Measurements from ENCODE around the gene FOXO6.

- no peak for TF ChIP-seq ERG (CRISPR knock-in tag; IDR thresholded peaks at IDR 0.05)
- TF ChIP-seq RELA (CRISPR knock-in tag; IDR thresholded peaks at IDR 0.05; ENCODE audit: borderline replicate concordance): no peak
- TF ChIP-seq MAX (CRISPR knock-in tag; IDR thresholded peaks at IDR 0.05): no peak
- no peak for TF ChIP-seq USF2 (CRISPR knock-in tag; IDR thresholded peaks at IDR 0.05)
- TF ChIP-seq JUN (CRISPR knock-in tag; IDR thresholded peaks at IDR 0.05): no peak
- no peak for TF ChIP-seq ZSCAN18 (CRISPR knock-in tag; IDR thresholded peaks at IDR 0.05)
- no peak for TF ChIP-seq CTCF (IDR thresholded peaks at IDR 0.05)
- TF ChIP-seq ZNF121 (CRISPR knock-in tag; IDR thresholded peaks at IDR 0.05): no peak
- TF ChIP-seq NR2C2 (CRISPR knock-in tag; IDR thresholded peaks at IDR 0.05): no peak
- TF ChIP-seq ZNF425 (CRISPR knock-in tag; conservative IDR thresholded peaks at IDR 0.05): no peak
Measured at GRCh38 chr1:41430582-41430981, 69.3 kb downstream of the FOXO6 start.
